A204.1 (cell line): ENCODE results near the gene PALM.
"Not testable (repeated sequence)": the region's sequence is repeated elsewhere in the genome, so short reads cannot be mapped to it uniquely, and the experiment has no call there.

Source experiments
- FAIRE-seq: peaks from 2 replicates; lab custom pipeline; 2012; peaks lifted over from hg19 to GRCh38; lab: Jason Lieb, UNC

The PALM gene

GRCh38 chr19:709196-709964, 645 bp downstream of the PALM start:
- FAIRE-seq = no peak

- FAIRE-seq = no peak
Observed at GRCh38 chr19:709965-710571, 1.3 kb downstream of the PALM start.

- FAIRE-seq = no peak
Observed at GRCh38 chr19:710767-711166, 2.0 kb downstream of the PALM start.

GRCh38 chr19:711254-711653, 2.5 kb downstream of the PALM start:
- no peak for FAIRE-seq

GRCh38 chr19:715347-715746, 6.6 kb downstream of the PALM start:
- no peak for FAIRE-seq

- FAIRE-seq = no peak
Observed at GRCh38 chr19:718251-718951, 9.7 kb downstream of the PALM start.

- FAIRE-seq = no peak
Observed at GRCh38 chr19:718991-719512, 10.3 kb downstream of the PALM start.

GRCh38 chr19:719636-720344, 11.1 kb downstream of the PALM start:
- FAIRE-seq = no peak

GRCh38 chr19:720345-721160, 11.8 kb downstream of the PALM start:
- no peak for FAIRE-seq

- FAIRE-seq = no peak
Observed at GRCh38 chr19:722553-723101, 13.9 kb downstream of the PALM start.

GRCh38 chr19:723247-723646, 14.5 kb downstream of the PALM start:
- no peak for FAIRE-seq

- FAIRE-seq = no peak
Observed at GRCh38 chr19:723714-724113, 15.0 kb downstream of the PALM start.

GRCh38 chr19:725461-726089, 16.8 kb downstream of the PALM start:
- no peak for FAIRE-seq

GRCh38 chr19:726993-727956, 18.5 kb downstream of the PALM start:
- no peak for FAIRE-seq

- no peak for FAIRE-seq
Observed at GRCh38 chr19:728011-728410, 19.3 kb downstream of the PALM start.

- not testable (repeated sequence) for FAIRE-seq
Observed at GRCh38 chr19:729564-729963, 20.8 kb downstream of the PALM start.

GRCh38 chr19:729965-730668, 21.4 kb downstream of the PALM start:
- FAIRE-seq = no peak

- no peak for FAIRE-seq
Observed at GRCh38 chr19:731000-731399, 22.3 kb downstream of the PALM start.
